ENCODE measurements around the gene ATP1B1. TPM values are rescaled to one million over a fixed set of nuclear protein-coding genes. Genes with fewer than 3 reads are reported as not detected.

ATP1B1 gene
- total RNA-seq, 4 donors from 2014 or later = 94.8 to 137 (median 103) TPM

GRCh38 chr1:169100651-169101088 lies 5.8 kb upstream of the ATP1B1 start:
- peaks cover 0 to 28% (median 12%) of the 10 kb centered on the region in 3 donors for H3K4me1 ChIP-seq
- no peaks in the 10 kb centered on the region for H3K9me3 ChIP-seq
- H3K27me3 ChIP-seq = no peaks in the 10 kb centered on the region
- TF ChIP-seq POLR2A (IDR thresholded peaks at IDR 0.05) = no peak
- TF ChIP-seq EP300 (IDR thresholded peaks at IDR 0.05) = no peak
- no peak for TF ChIP-seq POLR2AphosphoS5 (IDR thresholded peaks at IDR 0.05)
- TF ChIP-seq, protein P1, sequence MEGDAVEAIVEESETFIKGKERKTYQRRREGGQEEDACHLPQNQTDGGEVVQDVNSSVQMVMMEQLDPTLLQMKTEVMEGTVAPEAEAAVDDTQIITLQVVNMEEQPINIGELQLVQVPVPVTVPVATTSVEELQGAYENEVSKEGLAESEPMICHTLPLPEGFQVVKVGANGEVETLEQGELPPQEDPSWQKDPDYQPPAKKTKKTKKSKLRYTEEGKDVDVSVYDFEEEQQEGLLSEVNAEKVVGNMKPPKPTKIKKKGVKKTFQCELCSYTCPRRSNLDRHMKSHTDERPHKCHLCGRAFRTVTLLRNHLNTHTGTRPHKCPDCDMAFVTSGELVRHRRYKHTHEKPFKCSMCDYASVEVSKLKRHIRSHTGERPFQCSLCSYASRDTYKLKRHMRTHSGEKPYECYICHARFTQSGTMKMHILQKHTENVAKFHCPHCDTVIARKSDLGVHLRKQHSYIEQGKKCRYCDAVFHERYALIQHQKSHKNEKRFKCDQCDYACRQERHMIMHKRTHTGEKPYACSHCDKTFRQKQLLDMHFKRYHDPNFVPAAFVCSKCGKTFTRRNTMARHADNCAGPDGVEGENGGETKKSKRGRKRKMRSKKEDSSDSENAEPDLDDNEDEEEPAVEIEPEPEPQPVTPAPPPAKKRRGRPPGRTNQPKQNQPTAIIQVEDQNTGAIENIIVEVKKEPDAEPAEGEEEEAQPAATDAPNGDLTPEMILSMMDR (IDR thresholded peaks at IDR 0.05) = no peak
- H3K4me3 ChIP-seq = no peak overlapping the region
- ATAC-seq = no peak
- H3K27ac ChIP-seq = no peak overlapping the region
- WGBS, 2 donors (ENCODE audit: low coverage in 1 of 2) = 69% methylated on average over 2 of the region's 3 CpGs; no CpG with 5 or more reads in 1 of the 2 donors
- H3K36me3 ChIP-seq = no peaks in the 10 kb centered on the region

DNA sequence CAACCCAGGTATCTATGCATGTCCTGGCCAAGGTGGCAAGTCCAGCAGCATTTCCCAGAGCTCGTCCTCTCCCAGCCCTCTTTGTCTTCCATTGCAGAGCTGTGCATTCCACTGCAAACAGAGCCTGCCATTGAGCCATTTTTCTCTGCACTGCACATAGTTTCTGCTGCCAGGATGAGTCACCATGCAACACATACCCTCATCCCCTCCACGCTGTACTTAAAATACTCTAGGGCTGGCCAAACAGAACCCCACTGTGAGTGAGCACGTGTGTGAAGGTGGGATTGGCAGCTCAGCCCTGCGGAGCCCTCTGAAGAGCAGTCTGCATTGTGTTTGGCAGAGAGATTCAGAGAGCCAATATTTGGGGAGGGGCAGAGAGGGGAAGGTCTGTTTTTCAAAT lies 3.9 kb upstream of the ATP1B1 start:
- no peak for TF ChIP-seq POLR2A (IDR thresholded peaks at IDR 0.05)
- peak; percentile 50 for TF ChIP-seq POLR2AphosphoS5 (IDR thresholded peaks at IDR 0.05)
- no peak for TF ChIP-seq EP300 (IDR thresholded peaks at IDR 0.05)
- Histone ChIP-seq H3K36me3 (no peaks in the 10 kb centered on the region), H3K4me1 (peaks cover 0 to 33% (median 12%) of the 10 kb centered on the region in 3 donors), H3K4me3 (no peak overlapping the region), H3K9me3 (no peaks in the 10 kb centered on the region), H3K27me3 (no peaks in the 10 kb centered on the region), H3K27ac (peak overlapping the region in 3 of 4 donors; percentile 74 to 96 (median 95))
- WGBS, 2 donors (ENCODE audit: low coverage in 1 of 2) = 11 to 25% methylated on average over 2 to 3 of the region's 4 CpGs
- ATAC-seq = no peak

DNA sequence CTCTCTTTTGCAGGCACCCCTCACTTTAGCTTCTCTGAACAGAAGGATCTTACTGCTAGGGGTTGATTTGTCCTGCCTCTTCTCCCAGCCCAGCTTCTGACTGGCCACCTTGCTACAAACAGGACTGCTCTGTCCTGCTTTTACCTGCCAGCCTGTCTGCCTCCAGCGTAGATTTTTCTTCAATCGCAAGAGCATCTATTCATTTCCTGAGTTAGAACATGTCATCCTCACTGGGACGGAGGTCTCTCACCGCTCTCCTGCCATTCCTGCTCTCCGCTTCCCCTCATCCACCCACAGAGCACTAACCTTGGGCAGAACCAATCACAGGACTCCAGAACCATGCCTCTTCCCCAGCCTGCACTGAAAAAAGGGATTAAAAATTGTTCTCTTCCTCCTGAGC lies 3.5 kb upstream of the ATP1B1 start:
- TF ChIP-seq POLR2AphosphoS5 (IDR thresholded peaks at IDR 0.05) (no peak), POLR2A (IDR thresholded peaks at IDR 0.05) (no peak), EP300 (IDR thresholded peaks at IDR 0.05) (no peak)
- TF ChIP-seq, protein P1 (IDR thresholded peaks at IDR 0.05) = no peak
- Histone ChIP-seq H3K27me3 (no peaks in the 10 kb centered on the region), H3K27ac (peak overlapping the region in 3 of 4 donors; percentile 74 to 96 (median 95)), H3K4me1 (peaks cover 0 to 36% (median 12%) of the 10 kb centered on the region in 3 donors), H3K9me3 (no peaks in the 10 kb centered on the region), H3K4me3 (no peak overlapping the region), H3K36me3 (no peaks in the 10 kb centered on the region)
- WGBS, 2 donors (ENCODE audit: low coverage in 1 of 2) = 57 to 63% methylated on average over 5 of the region's 5 CpGs
- ATAC-seq = no peak

GRCh38 chr1:169103480-169103893 lies 3.0 kb upstream of the ATP1B1 start:
- 73 to 80% methylated on average over 2 to 4 of the region's 6 CpGs for WGBS, 2 donors (ENCODE audit: low coverage in 1 of 2)
- Histone ChIP-seq H3K9me3 (no peaks in the 10 kb centered on the region), H3K4me1 (peaks cover 0 to 40% (median 12%) of the 10 kb centered on the region in 3 donors), H3K27ac (peak overlapping the region in 3 of 4 donors; percentile 74 to 96 (median 95)), H3K4me3 (no peak overlapping the region), H3K36me3 (no peaks in the 10 kb centered on the region), H3K27me3 (no peaks in the 10 kb centered on the region)
- no peak for ATAC-seq
- no peak for TF ChIP-seq EP300 (IDR thresholded peaks at IDR 0.05)
- TF ChIP-seq, protein P1 (IDR thresholded peaks at IDR 0.05) = no peak
- no peak for TF ChIP-seq POLR2A (IDR thresholded peaks at IDR 0.05)
- TF ChIP-seq POLR2AphosphoS5 (IDR thresholded peaks at IDR 0.05) = no peak

DNA sequence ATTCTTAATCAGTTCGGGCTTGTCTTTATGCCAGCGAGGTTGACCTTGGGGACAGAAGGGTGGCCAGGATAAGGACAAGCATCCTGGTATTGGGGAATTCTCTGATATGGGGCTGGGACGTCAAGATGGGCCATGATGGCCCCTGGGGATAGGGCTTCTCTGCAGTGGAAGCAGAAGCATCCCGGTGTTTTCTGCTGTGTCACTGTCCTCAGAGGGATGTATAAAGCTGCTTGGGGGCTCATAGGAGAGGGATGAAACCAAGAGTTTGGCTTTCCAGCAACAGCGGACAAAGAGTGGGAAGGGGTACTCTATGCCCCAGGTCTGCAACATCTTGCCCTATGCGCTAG lies 1.4 kb upstream of the ATP1B1 start:
- WGBS, 2 donors (ENCODE audit: low coverage in 1 of 2) = 46 to 80% methylated on average over 3 to 4 of the region's 6 CpGs
- H3K27ac ChIP-seq = peak overlapping the region in 3 of 4 donors; percentile 91 to 96 (median 95)
- no peak for ATAC-seq

More for the DNA sequence above, 1.4 kb upstream of the ATP1B1 start:
- TF ChIP-seq, protein P1 (IDR thresholded peaks at IDR 0.05) = no peak
- TF ChIP-seq EP300 (IDR thresholded peaks at IDR 0.05) (no peak), POLR2AphosphoS5 (IDR thresholded peaks at IDR 0.05) (no peak), POLR2A (IDR thresholded peaks at IDR 0.05) (no peak)
- Histone ChIP-seq H3K27me3 (no peaks in the 10 kb centered on the region), H3K36me3 (no peaks in the 10 kb centered on the region), H3K9me3 (no peaks in the 10 kb centered on the region), H3K4me1 (peaks cover 0 to 55% (median 12%) of the 10 kb centered on the region in 3 donors), H3K4me3 (peak overlapping the region in 1 of 2 donors; percentile 94)

Data from gastroesophageal sphincter (tissue), 4 donors.